M059J (cell line): ENCODE measurements around the gene SRPX. TPM values are rescaled to one million over a fixed set of nuclear protein-coding genes. Genes with fewer than 3 reads are reported as not detected.
A peak's percentile ranks its signal among the peaks of the same experiment; 100 is the strongest.

Experiments used
- DNase-seq: peaks from one replicate; pipeline ENCODE4 v3.0.0-alpha.2; 2012; ENCODE audit warnings: low read depth
- total RNA-seq: library from RNA; depleted of rRNA; stranded (reverse); fragments of >200 nt; shearing (Covaris generic); gene quantifications from 2 replicates; pipeline ENCODE4 v1.2.3, GENCODE V29; 2014; rRNA removed

SRPX gene
- 39.0 and 45.2 TPM in 2 replicates for total RNA-seq

DNA sequence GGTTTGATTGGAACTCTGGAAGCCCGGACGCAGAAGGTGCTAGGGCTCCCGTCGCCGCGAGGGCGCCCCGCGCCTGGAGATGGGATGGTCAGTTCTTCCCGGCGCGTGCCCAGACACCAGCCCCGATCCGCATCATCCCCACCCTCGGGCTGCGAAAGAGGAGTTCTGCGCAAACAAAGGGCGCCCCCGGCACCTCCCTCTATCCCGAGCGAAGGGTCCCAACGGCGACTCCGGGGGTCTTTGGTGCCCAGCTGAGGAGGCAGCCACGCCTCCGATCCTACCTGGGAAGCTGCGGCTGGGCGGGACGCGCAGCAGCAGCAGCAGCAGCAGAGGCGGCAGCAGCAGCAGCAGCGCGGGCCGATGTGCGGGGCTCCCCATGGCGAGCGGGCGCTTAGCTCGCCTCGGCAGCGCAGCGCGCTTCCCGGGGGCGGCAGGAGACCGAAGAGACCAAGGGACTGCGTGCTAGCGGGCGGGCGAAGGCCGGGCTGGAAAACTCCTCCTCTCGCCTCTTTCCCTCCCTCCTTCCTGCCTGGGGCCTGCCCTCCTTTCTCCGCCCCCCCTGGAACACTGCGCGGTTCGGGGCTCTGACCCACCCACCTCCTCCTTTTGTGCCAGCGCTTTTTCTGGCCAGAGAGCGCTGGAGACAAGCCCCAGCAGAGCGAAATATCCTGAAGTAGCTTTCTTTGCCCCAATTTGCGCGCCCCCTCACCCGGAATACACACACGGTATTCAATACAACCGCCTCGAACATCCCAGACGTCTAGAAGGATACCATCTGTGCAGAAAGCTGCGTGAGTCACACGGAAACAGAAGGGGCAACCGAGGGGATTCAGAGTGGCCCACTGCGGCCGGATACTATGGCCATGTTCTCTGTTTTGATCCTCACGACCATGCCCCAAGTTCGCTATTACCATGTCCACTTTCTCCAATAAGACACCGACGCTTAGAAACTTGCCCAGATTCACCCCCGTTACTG, at the start of gene SRPX:
SRPX (minus strand) TSS at position 457 of the 976 bp plus-strand sequence; CDS start at position 378, 79 bp downstream.
- peak; percentile 27 for DNase-seq

- DNase-seq, result no peak
Measured at GRCh38 chrX:38268011-38268410, 47.3 kb upstream of the SRPX start.

GRCh38 chrX:38262715-38263620, 42.3 kb upstream of the SRPX start:
- DNase-seq, result no peak

DNA sequence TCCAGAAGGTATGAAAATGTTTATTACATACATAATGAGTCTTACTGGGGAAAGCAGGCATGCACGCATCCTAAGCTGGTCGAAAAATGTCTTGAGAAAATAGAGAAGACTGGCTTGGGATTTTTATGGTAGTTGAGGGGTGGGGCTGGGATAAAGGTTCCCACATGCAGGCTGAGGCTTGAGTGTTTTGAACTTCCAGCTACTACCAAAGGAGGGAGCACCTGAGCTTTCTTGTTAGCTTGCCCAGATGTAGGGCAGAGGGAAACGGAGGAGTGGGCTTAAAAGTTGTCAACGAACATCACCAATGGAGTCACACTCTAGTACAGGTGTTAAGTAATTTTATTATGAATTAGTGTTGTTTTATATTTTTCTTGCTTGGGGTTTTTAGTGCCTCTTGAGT, 39.6 kb upstream of the SRPX start:
- DNase-seq, result peak; percentile 48

GRCh38 chrX:38256019-38256418, 35.3 kb upstream of the SRPX start:
- no peak for DNase-seq

DNA sequence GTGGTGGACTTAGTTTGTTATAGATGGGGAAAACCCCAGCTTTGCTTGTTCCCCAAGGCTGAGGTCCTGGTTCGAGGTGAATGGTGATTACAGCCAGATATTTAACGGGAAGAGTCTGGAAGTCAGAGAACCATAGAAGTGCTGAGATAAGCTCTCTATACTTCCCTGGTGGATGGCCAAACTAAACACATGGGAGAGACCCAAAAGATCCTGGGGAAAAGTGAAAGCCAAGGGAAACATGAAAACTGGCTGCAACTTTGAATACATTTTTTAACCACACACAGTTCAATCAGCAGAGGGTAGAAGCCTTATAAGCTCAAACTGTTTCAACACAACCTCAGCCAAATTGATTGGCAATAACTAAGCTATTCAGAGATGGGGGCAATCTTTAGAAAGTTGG, 29.3 kb upstream of the SRPX start:
- DNase-seq, result no peak

- DNase-seq, result no peak
Measured at GRCh38 chrX:38247051-38247450, 26.4 kb upstream of the SRPX start.

DNA sequence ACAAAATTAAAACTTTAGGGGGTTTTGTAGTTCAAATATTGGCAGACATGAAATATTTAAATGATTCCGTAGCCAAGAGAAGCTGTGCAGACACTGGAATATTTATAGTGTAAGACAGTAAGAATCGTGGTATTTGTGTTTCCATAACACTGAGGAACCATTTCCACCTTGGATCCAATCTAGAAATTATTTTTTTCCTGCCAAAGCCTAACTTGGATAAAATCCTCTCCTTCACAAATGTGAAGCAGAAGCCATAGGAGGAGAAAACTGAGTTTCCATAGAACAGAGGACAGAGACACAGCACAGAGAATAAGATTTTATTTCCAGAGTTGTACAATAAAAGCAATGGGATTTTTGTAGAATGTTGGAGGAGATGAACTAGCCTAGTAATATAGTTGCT, 19.9 kb upstream of the SRPX start:
- DNase-seq, result no peak

- DNase-seq, result no peak
Measured at GRCh38 chrX:38236901-38237615, 16.4 kb upstream of the SRPX start.

GRCh38 chrX:38233891-38234667, 13.4 kb upstream of the SRPX start:
- DNase-seq, result peak; percentile 89

DNA sequence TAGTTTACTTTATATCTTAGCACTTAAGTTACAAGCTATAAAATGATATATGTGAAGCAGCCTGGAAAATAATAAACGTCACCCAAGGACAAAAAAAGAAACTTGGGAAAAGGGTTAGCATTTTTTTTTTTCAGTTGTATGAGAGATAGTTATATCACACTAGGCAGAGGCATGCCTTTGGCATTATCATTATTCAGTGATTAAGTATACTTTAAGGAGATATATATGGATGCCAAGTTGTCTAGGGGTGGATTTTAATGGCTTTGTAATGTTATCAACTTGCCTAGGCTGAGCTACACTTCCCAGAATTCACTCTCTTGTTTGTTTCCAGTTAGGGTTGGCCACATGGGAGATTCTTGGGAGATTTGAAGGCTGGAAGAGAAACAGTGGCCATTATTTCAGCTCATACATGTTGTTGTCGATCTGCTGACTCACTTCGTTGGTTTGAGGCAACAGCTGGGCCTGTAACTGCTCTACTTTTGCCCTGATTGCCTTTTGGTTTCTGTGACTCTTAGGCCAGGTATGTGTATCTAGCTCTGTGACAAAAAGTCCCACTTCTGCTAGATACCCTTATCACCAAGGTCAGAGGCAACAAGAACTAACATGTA, 11.5 kb upstream of the SRPX start:
- DNase-seq, result peak; percentile 77

DNA sequence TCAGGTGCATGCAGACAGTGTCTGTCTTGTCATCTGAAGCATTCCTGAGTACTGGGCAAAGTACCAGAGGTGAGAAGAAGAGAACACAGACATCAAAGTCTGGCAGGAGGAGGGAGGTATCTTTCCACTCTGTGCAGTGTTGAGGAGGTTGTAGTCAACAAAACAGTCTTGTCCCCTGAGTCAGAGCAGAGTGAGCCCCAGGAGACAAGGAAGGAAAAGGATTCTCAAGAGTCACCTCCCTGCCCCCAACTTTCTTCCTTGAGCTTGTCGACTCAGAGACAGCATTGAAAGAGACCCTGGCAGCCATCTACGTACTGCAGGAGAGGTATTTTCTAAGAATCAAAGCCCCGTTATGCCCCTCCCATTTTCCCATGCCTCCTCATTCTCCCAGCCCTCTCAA, 4.4 kb upstream of the SRPX start:
- DNase-seq, result peak; percentile 77

DNA sequence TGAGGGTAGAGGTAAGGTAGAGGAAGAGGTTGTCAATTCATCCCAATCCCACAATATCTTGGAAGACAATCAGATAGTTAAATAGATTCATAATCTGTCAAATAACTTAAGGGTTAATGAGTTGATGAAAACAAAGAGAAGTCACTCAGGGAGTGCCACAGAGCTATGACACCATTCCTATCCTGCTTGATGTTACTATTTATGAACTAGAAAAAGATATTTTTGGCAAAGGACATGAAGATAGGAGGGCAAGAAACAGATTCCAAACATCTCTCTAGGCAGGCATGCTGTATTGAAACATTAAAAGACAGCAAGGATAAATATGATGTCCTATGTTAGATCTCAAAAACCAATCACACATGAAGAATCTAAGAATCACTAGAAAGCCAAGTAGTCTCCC, 3.5 kb upstream of the SRPX start:
- DNase-seq, result no peak

DNA sequence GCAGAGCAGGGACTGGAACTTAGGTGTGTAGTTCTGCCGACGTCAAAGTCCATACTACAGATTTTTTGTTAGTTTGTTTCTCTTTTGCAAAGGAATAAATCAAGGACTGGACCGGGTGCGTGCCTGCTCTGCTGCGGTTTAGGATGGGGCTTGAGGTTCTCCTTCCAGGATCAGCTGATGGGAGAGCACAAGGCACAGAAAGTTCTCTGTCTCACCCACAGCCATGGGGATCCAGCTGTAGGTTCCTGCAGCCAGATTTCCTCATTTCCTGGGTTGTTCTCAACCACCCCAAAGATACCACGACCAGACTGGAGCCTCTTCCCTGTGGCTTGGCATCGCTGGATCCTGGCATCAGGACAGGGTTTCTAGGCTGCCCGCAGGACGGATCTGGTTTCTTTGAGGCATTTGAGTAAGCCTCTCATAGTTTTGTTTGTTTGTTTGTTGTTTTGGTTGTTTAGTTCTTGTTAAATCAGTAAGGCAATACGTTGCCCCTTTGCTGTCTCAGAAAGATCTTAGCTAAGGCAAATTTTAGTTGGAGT, 789 bp upstream of the SRPX start:
- no peak for DNase-seq

GRCh38 chrX:38220024-38220414, 652 bp downstream of the SRPX start:
- DNase-seq, result peak; percentile 83

DNA sequence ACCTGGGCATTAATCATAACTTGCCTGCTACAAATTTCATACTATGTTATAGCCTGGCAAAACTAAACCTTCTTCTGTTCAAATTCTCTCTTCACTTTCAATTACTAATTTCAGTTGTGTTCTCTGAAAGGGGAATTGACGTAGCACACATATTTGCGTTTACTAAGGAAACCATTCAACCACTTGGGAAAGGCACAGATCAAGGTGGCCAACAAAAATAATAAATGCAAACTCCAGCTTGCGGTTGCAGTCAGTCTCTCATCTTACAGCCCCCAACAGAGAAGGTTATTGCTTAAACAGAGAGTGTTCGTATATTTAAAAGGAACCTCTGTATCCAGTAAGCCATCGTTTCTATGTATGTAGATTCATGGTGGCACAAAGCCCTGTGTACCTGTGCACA, 4.0 kb downstream of the SRPX start:
- no peak for DNase-seq

DNA sequence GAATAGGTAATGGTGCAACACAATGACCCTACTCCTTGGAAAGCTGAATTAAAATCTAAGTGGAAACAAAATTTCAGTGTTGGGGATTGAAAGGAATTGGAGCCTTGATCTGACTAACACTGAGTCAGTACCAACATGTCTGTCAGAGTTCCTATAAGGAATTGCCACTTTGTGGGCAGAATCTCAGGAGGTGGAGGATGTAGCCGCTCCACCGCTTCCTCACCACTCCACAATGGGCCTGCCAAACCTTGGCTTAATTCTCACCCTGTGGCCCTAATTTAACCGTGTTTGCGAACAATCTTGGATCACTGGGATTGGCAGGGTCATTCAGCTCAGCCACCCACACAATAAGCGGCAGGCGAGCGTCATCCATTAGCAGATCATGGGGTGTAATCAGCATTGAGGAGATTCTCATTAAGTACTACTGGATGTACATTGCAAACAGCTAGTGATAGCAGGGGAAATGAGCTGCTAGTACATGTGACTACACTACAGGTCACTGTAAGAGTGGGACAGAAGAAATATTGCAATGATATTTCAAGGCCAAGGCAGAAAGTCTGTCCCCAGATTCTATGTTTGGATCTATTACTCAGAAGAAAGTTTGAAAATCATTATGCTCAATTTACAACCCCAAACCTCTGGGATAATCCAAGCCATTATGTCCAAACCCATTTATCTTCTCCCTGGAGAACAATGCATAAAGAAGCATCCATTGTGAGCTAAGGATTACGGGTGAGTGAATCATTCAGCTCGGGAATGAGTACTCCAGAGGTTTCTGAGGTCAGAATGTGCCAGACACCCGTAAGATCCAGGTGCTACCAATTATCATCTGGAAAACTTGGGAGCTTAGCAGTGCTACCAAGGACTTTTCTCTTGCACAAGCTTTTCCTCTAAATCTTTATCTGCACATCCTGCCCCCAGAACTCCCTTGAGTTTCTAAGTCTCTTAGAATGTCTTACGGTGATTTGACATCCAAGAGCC, 5.8 kb downstream of the SRPX start:
- peak; percentile 70 for DNase-seq

GRCh38 chrX:38214044-38214443, 6.6 kb downstream of the SRPX start:
- no peak for DNase-seq
